ENCODE data around the gene LRRC8B.
"Not testable (repeated sequence)": the region's sequence is repeated elsewhere in the genome, so short reads cannot be mapped to it uniquely, and the experiment has no call there.

Gene LRRC8B

GRCh38 chr1:89609781-89610456 is 85.3 kb downstream of the LRRC8B start:
- DNase-seq: no peak

GRCh38 chr1:89610457-89611011 is 85.9 kb downstream of the LRRC8B start:
- no peak for DNase-seq

- DNase-seq: no peak
Measured at GRCh38 chr1:89611721-89612120, 87.1 kb downstream of the LRRC8B start.

GRCh38 chr1:89613928-89614327 is 89.3 kb downstream of the LRRC8B start:
- no peak for DNase-seq

GRCh38 chr1:89615676-89616598 is 91.3 kb downstream of the LRRC8B start:
- DNase-seq: no peak

- DNase-seq: no peak
Measured at GRCh38 chr1:89616844-89617627, 92.4 kb downstream of the LRRC8B start.

- DNase-seq: no peak
Measured at GRCh38 chr1:89620664-89621063, 96.0 kb downstream of the LRRC8B start.

GRCh38 chr1:89622895-89623294 is 98.3 kb downstream of the LRRC8B start:
- no peak for DNase-seq

GRCh38 chr1:89624314-89624713 is 99.7 kb downstream of the LRRC8B start:
- no peak for DNase-seq

- DNase-seq: no peak
Measured at GRCh38 chr1:89624715-89625323, 100.2 kb downstream of the LRRC8B start.

- no peak for DNase-seq
Measured at GRCh38 chr1:89627596-89627962, 103.0 kb downstream of the LRRC8B start.

GRCh38 chr1:89629146-89629545 is 104.5 kb downstream of the LRRC8B start:
- no peak for DNase-seq

GRCh38 chr1:89629600-89629999 is 105.0 kb downstream of the LRRC8B start:
- DNase-seq: not testable (repeated sequence)

GRCh38 chr1:89630048-89630447 is 105.4 kb downstream of the LRRC8B start:
- no peak for DNase-seq

- no peak for DNase-seq
Measured at GRCh38 chr1:89631816-89632656, 107.4 kb downstream of the LRRC8B start.

GRCh38 chr1:89632657-89633247 is 108.1 kb downstream of the LRRC8B start, which contains the start of gene LRRC8C:
Gene LRRC8C (plus strand): TSS chr1:89633120. CDS start chr1:89686474, 53,354 bp downstream.
- peak; percentile 60 for DNase-seq

- DNase-seq: peak; percentile 39
Measured at GRCh38 chr1:89633248-89633799, 108.7 kb downstream of the LRRC8B start.

GRCh38 chr1:89633800-89634625 is 109.4 kb downstream of the LRRC8B start:
- peak; percentile 4 for DNase-seq

Measured in NCI-H1092 (cell line).